Endodermal cell (in vitro differentiated cells): ENCODE results near the gene COL5A2. TPM values are rescaled to one million over a fixed set of nuclear protein-coding genes. Genes with fewer than 3 reads are reported as not detected.
A peak's percentile ranks its signal among the peaks of the same experiment; 100 is the strongest.

Experiments used
- DNase-seq: peaks from one replicate; pipeline ENCODE4 v3.0.0-alpha.2; 2017
- H3K27ac ChIP-seq: 2 replicates; pipeline ENCODE4 v1.5.1; 2013; ENCODE audit warnings: mild to moderate bottlenecking, low read depth, low read length, moderate library complexity
- H3K27me3 ChIP-seq: 2 replicates; pipeline ENCODE4 v1.6.1; 2013; ENCODE audit warnings: mild to moderate bottlenecking, low read length, moderate library complexity; ENCODE audit not compliant: insufficient read depth, control insufficient read depth, poor library complexity, severe bottlenecking
- H3K36me3 ChIP-seq: 2 replicates; pipeline ENCODE4 v1.7.0; 2013; ENCODE audit warnings: mild to moderate bottlenecking, low read length, moderate library complexity; ENCODE audit not compliant: control insufficient read depth, insufficient read depth
- H3K4me1 ChIP-seq: one replicate; pipeline ENCODE4 v1.7.0; 2013; ENCODE audit warnings: low read length; ENCODE audit not compliant: control insufficient read depth, insufficient read depth
- H3K4me3 ChIP-seq: 2 replicates; pipeline ENCODE4 v1.5.1; 2013; ENCODE audit warnings: mild to moderate bottlenecking, low read length, moderate library complexity
- H3K9ac ChIP-seq: 2 replicates; pipeline ENCODE4 v1.6.1; 2013; ENCODE audit warnings: mild to moderate bottlenecking, low read length, moderate library complexity; ENCODE audit not compliant: poor library complexity, severe bottlenecking; ENCODE audit errors: extremely low read depth
- H3K9me3 ChIP-seq: 2 replicates; pipeline ENCODE4 v1.6.1; 2013; ENCODE audit warnings: mild to moderate bottlenecking, low read length, moderate library complexity; ENCODE audit not compliant: control insufficient read depth
- H3K27ac Mint-ChIP-seq: 2 replicates; pipeline ENCODE4 v1.8.0; 2020; ENCODE audit warnings: mixed read lengths
- H3K27me3 Mint-ChIP-seq: 2 replicates; pipeline ENCODE4 v1.8.0; 2021; ENCODE audit warnings: mild to moderate bottlenecking, mixed read lengths; ENCODE audit not compliant: insufficient read depth
- H3K36me3 Mint-ChIP-seq: 2 replicates; pipeline ENCODE4 v1.8.0; 2020; ENCODE audit warnings: low read depth, mixed read lengths
- H3K4me1 Mint-ChIP-seq: 2 replicates; pipeline ENCODE4 v1.8.0; 2020; ENCODE audit warnings: mixed read lengths
- H3K4me3 Mint-ChIP-seq: 2 replicates; pipeline ENCODE4 v1.8.0; 2020; ENCODE audit warnings: mild to moderate bottlenecking, moderate library complexity, mixed read lengths
- H3K9me3 Mint-ChIP-seq: 2 replicates; pipeline ENCODE4 v1.8.0; 2020; ENCODE audit warnings: mild to moderate bottlenecking, mixed read lengths
- WGBS, 2 experiments: methylation state at CpG; one replicate each; pipeline versions ENCODE4 v1.1.5 to v1.1.7; 2013; ENCODE audit warnings: missing lambda C conversion rate in 2 of 2, mixed read lengths in 1 of 2; ENCODE audit not compliant: insufficient coverage in 1 of 2, insufficient read length in 1 of 2; 5-methylcytosine and 5-hydroxymethylcytosine counted together
- total RNA-seq, 2 donors: library from RNA; stranded (reverse); fragmentation: NEBNext Ultra II Directional in 1 of 2; extraction: Animal tissue kit (Norgen Biotek cat#: 25700) in 1 of 2; gene quantifications; 2 replicates in 1 of 2; 3 replicates in 1 of 2; pipeline ENCODE4 v1.2.1, GENCODE V29; 2021
- TF ChIP-seq, protein P1 (sequence below): fragments of 200-600 bp; sonication (generic); conservative IDR thresholded peaks from 2 replicates; pipeline ENCODE4 v1.5.0; 2021; ENCODE audit warnings: antibody characterized with exemption, mild to moderate bottlenecking

Gene COL5A2
- total RNA-seq, 2 donors from 2014 or later = 117 to 153 TPM

- Histone ChIP-seq H3K9me3 (no peaks in the 10 kb centered on the region), H3K36me3 (peaks cover 85% of the 10 kb centered on the region), H3K4me3 (no peak overlapping the region), H3K27me3 (no peaks in the 10 kb centered on the region), H3K4me1 (no peaks in the 10 kb centered on the region), H3K27ac (no peak overlapping the region), H3K9ac (no peak overlapping the region)
- Mint-ChIP-seq H3K27me3 (no peaks in the 10 kb centered on the region), H3K27ac (no peak overlapping the region), H3K4me1 (no peaks in the 10 kb centered on the region), H3K9me3 (no peaks in the 10 kb centered on the region), H3K4me3 (no peak overlapping the region), H3K36me3 (peaks cover 39% of the 10 kb centered on the region)
- TF ChIP-seq, protein P1, sequence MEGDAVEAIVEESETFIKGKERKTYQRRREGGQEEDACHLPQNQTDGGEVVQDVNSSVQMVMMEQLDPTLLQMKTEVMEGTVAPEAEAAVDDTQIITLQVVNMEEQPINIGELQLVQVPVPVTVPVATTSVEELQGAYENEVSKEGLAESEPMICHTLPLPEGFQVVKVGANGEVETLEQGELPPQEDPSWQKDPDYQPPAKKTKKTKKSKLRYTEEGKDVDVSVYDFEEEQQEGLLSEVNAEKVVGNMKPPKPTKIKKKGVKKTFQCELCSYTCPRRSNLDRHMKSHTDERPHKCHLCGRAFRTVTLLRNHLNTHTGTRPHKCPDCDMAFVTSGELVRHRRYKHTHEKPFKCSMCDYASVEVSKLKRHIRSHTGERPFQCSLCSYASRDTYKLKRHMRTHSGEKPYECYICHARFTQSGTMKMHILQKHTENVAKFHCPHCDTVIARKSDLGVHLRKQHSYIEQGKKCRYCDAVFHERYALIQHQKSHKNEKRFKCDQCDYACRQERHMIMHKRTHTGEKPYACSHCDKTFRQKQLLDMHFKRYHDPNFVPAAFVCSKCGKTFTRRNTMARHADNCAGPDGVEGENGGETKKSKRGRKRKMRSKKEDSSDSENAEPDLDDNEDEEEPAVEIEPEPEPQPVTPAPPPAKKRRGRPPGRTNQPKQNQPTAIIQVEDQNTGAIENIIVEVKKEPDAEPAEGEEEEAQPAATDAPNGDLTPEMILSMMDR = no peak
- DNase-seq = no peak
- WGBS, 2 experiments = 100% methylated on average over 1 to 2 of the region's 2 CpGs
Measured at GRCh38 chr2:189046320-189046719, 133.2 kb downstream of the COL5A2 start.

DNA sequence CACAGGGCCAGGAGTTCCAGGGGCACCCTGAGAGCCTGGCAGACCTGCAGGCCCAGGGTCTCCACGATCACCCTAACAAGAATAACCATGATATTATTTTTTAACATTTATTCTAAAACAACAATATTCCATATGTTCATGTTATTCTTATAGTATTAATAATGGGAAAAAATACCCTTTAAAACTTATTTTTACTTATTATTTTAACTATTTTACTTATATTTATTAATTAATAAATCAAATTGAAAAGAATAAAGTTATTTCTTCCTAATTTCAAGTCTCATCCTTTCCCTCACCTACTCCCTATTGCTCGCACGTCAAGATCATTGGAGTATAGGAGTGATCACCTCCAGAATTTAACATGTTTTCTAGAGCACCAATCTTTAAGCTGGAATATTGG is 133.7 kb downstream of the COL5A2 start:
- TF ChIP-seq, protein P1 = no peak
- Mint-ChIP-seq H3K9me3 (no peaks in the 10 kb centered on the region), H3K27me3 (no peaks in the 10 kb centered on the region), H3K27ac (no peak overlapping the region), H3K4me1 (no peaks in the 10 kb centered on the region), H3K4me3 (no peak overlapping the region), H3K36me3 (peaks cover 38% of the 10 kb centered on the region)
- peak; percentile 34 for DNase-seq
- no peaks in the 10 kb centered on the region for H3K9me3 ChIP-seq
- no peak overlapping the region for H3K27ac ChIP-seq
- H3K4me3 ChIP-seq = no peak overlapping the region
- 95% methylated on average over 2 of the region's 3 CpGs; no CpG with 5 or more reads in 1 of the 2 experiments for WGBS, 2 experiments
- no peaks in the 10 kb centered on the region for H3K27me3 ChIP-seq
- H3K36me3 ChIP-seq = peaks cover 85% of the 10 kb centered on the region
- H3K9ac ChIP-seq = no peak overlapping the region
- no peaks in the 10 kb centered on the region for H3K4me1 ChIP-seq

- DNase-seq = no peak
- Histone ChIP-seq H3K36me3 (peaks cover 91% of the 10 kb centered on the region), H3K9ac (no peak overlapping the region), H3K4me3 (no peak overlapping the region), H3K27me3 (no peaks in the 10 kb centered on the region), H3K4me1 (no peaks in the 10 kb centered on the region), H3K9me3 (no peaks in the 10 kb centered on the region), H3K27ac (no peak overlapping the region)
- TF ChIP-seq, protein P1 = no peak
- 100% methylated on average over 1 of the region's 1 CpG; no CpG with 5 or more reads in 1 of the 2 experiments for WGBS, 2 experiments
- Mint-ChIP-seq H3K27ac (no peak overlapping the region), H3K36me3 (peaks cover 58% of the 10 kb centered on the region), H3K9me3 (no peaks in the 10 kb centered on the region), H3K4me3 (no peak overlapping the region), H3K4me1 (no peaks in the 10 kb centered on the region), H3K27me3 (no peaks in the 10 kb centered on the region)
Measured at GRCh38 chr2:189037518-189037917, 142.0 kb downstream of the COL5A2 start.
